B cell (primary cell): Measurements from ENCODE around the gene STMP1. TPM values are rescaled to one million over a fixed set of nuclear protein-coding genes. Genes with fewer than 3 reads are reported as not detected.

Experiments used
- ATAC-seq: fragments of 200-7000 bp; cut with Tn5 transposase; one replicate; pipeline ENCODE4 v1.10.0; 2021; ENCODE audit warnings: low read depth, mild to moderate bottlenecking, moderate number of reproducible peaks, moderate library complexity
- CTCF ChIA-PET: fragments of 350-600 bp; sonication (Branson Sonifier 250); formaldehyde crosslinking; loops from one replicate; lab custom pipeline; 2021; ENCODE audit warnings: antibody characterized with exemption, inconsistent platforms; lab: Charles Lee
- POLR2A ChIA-PET: fragments of 350-600 bp; sonication (Branson Sonifier 250); formaldehyde crosslinking; loops from one replicate; lab custom pipeline; 2021; ENCODE audit warnings: antibody characterized with exemption; lab: Charles Lee
- DNase-seq: peaks from one replicate; pipeline ENCODE4 v3.0.0; 2013
- H2AFZ ChIP-seq: 2 replicates; pipeline ENCODE4 v1.6.1; 2012; ENCODE audit warnings: mild to moderate bottlenecking, low read depth, low read length; ENCODE audit not compliant: insufficient read depth, poor library complexity, severe bottlenecking
- H3K27ac ChIP-seq, 2 donors: 1 replicate in 1 of 2; 2 replicates in 1 of 2; pipeline ENCODE4 v1.5.1; 2012 to 2013; ENCODE audit warnings: low read length in 2 of 2, mild to moderate bottlenecking in 2 of 2, moderate library complexity in 1 of 2
- H3K27me3 ChIP-seq, 4 experiments: fragments of 200-600 bp in 1 of 4; sonication (generic) in 1 of 4; replicated peaks in 1 of 4; 1 replicate in 2 of 4; 2 replicates in 2 of 4; pipeline versions ENCODE4 v1.6.1 to v1.7.0; 2013 to 2016; ENCODE audit warnings: low read length in 3 of 4, mild to moderate bottlenecking in 2 of 4, mixed read lengths in 1 of 4, moderate library complexity in 1 of 4; ENCODE audit not compliant: insufficient read depth in 4 of 4, control insufficient read depth in 3 of 4; ENCODE audit errors: control extremely low read depth in 1 of 4
- H3K36me3 ChIP-seq, 2 experiments: replicated peaks in 1 of 2; 1 replicate in 1 of 2; 2 replicates in 1 of 2; pipeline versions ENCODE4 v1.6.1 to v1.7.1; 2013; ENCODE audit warnings: low read length in 1 of 2; ENCODE audit not compliant: insufficient read depth in 2 of 2, control insufficient read depth in 1 of 2; ENCODE audit errors: control extremely low read depth in 1 of 2, extremely low read depth in 1 of 2
- H3K4me1 ChIP-seq, 2 donors: fragments of 200-600 bp in 1 of 2; sonication (generic) in 1 of 2; 1 replicate in 1 of 2; 2 replicates in 1 of 2; pipeline versions ENCODE4 v1.5.1 to v1.6.1; 2013 to 2017; ENCODE audit warnings: low read length in 2 of 2; ENCODE audit not compliant: control insufficient read depth in 2 of 2, insufficient read depth in 2 of 2
- H3K4me2 ChIP-seq: replicated peaks from 2 replicates; pipeline ENCODE3; 2012; ENCODE audit warnings: mild to moderate bottlenecking, low read depth, low read length; ENCODE audit not compliant: poor library complexity, severe bottlenecking
- H3K4me3 ChIP-seq, 5 experiments: fragments of 200-600 bp in 1 of 5; sonication (generic) in 1 of 5; 1 replicate in 3 of 5; 2 replicates in 2 of 5; pipeline versions ENCODE4 v1.5.1 to v1.7.0; 2011 to 2016; ENCODE audit warnings: low read length in 4 of 5, mild to moderate bottlenecking in 4 of 5, low read depth in 2 of 5, control low read depth in 1 of 5, moderate library complexity in 1 of 5; ENCODE audit not compliant: insufficient read depth in 1 of 5; ENCODE audit errors: control extremely low read depth in 1 of 5, extremely low read depth in 1 of 5
- H3K79me2 ChIP-seq: fragments of 200-600 bp; sonication (generic); one replicate; pipeline ENCODE4 v1.6.0; 2016; ENCODE audit warnings: low read length; ENCODE audit not compliant: control insufficient read depth, insufficient read depth
- H3K9ac ChIP-seq: fragments of 200-600 bp; sonication (generic); 2 replicates; pipeline ENCODE4 v1.6.1; 2017; ENCODE audit warnings: mild to moderate bottlenecking, low read length, moderate library complexity
- H3K9me3 ChIP-seq, 3 donors: one replicate each; pipeline versions ENCODE4 v1.6.1 to v1.7.1; 2013; ENCODE audit warnings: low read length in 2 of 3; ENCODE audit not compliant: control insufficient read depth in 2 of 3, insufficient read depth in 1 of 3; ENCODE audit errors: control extremely low read depth in 1 of 3
- H4K20me1 ChIP-seq: 2 replicates; pipeline ENCODE4 v1.6.0; 2012; ENCODE audit warnings: mild to moderate bottlenecking, low read length; ENCODE audit not compliant: insufficient read depth, control insufficient read depth, poor library complexity, severe bottlenecking
- H3K27ac Mint-ChIP-seq: one replicate; pipeline ENCODE4 v1.8.0; 2021; ENCODE audit warnings: mixed read lengths
- H3K27me3 Mint-ChIP-seq: one replicate; pipeline ENCODE4 v1.8.0; 2021; ENCODE audit warnings: mixed read lengths
- H3K4me1 Mint-ChIP-seq: one replicate; pipeline ENCODE4 v1.8.0; 2021; ENCODE audit warnings: mixed read lengths
- H3K4me3 Mint-ChIP-seq: one replicate; pipeline ENCODE4 v1.8.0; 2021; ENCODE audit warnings: mixed read lengths
- H3K9me3 Mint-ChIP-seq: one replicate; pipeline ENCODE4 v1.8.0; 2022; ENCODE audit warnings: mixed read lengths; ENCODE audit not compliant: insufficient read depth
- CTCF ChIP-seq: fragments of 200-600 bp; IDR thresholded peaks from one replicate; pipeline ENCODE4 v1.8.0; 2022; ENCODE audit warnings: antibody characterized with exemption, mild to moderate bottlenecking
- EZH2 ChIP-seq: IDR thresholded peaks from 2 replicates; pipeline ENCODE4 v1.6.1; 2012; ENCODE audit warnings: borderline replicate concordance, low read depth, mild to moderate bottlenecking, moderate library complexity, low read length; ENCODE audit not compliant: insufficient read depth, poor library complexity, severe bottlenecking
- WGBS: methylation state at CpG from one replicate; pipeline ENCODE4 v1.1.5; 2013; ENCODE audit warnings: missing lambda C conversion rate; ENCODE audit not compliant: insufficient coverage; 5-methylcytosine and 5-hydroxymethylcytosine counted together
- intact Hi-C: fragments of 100-400 bp; cut with micrococcal nuclease; formaldehyde crosslinking; loops from one replicate; pipeline ENCODE4 v1.10.0; 2022
- polyA plus RNA-seq: library from polyadenylated mRNA; depleted of rRNA; stranded (reverse); fragments of >200 nt; gene quantifications from 2 replicates; pipeline ENCODE4 v1.2.3, GENCODE V29; 2012
- total RNA-seq, 2 donors: library from RNA; stranded (reverse); fragments of 120-200 nt in 1 of 2; gene quantifications; 1 replicate in 1 of 2; 2 replicates in 1 of 2; pipeline versions ENCODE4 v1.2.3 to v1.2.4, GENCODE V29; 2013 to 2022

The STMP1 gene
- total and polyA plus RNA-seq, 2 donors (not counting 1 experiment from before 2014, with no cell fraction given) = 11.0 to 33.5 TPM

GRCh38 chr7:135684699-135685098, 22.4 kb downstream of the STMP1 start:
- no peaks in the 10 kb centered on the region for H4K20me1 ChIP-seq
- ChIA-PET POLR2A (no interaction called here), CTCF (interaction anchor here (1.2 to 1.3 kb wide), 2 partner anchors 10 to 39 kb away, joined by 3 read pairs; no protein-coding TSS in a partner anchor)
- H3K27me3 ChIP-seq = no peaks in the 10 kb centered on the region
- no peaks in the 10 kb centered on the region for H3K36me3 ChIP-seq
- TF ChIP-seq EZH2 (no peak), CTCF (no peak)
- WGBS = 100% methylated on average over 2 of the region's 5 CpGs
- H3K4me1 ChIP-seq = peaks cover 0 to 11% of the 10 kb centered on the region in 2 donors
- peaks cover 14% of the 10 kb centered on the region for H3K4me1 Mint-ChIP-seq
- no peak overlapping the region for H3K27ac ChIP-seq
- H3K9me3 ChIP-seq = no peaks in the 10 kb centered on the region
- H3K4me3 ChIP-seq = no peak overlapping the region
- DNase-seq = no peak
- intact Hi-C loops = no loop called here
- H3K27ac Mint-ChIP-seq = no peak overlapping the region
- no peak overlapping the region for H2AFZ ChIP-seq
- H3K27me3 Mint-ChIP-seq = no peaks in the 10 kb centered on the region
- H3K9me3 Mint-ChIP-seq = no peaks in the 10 kb centered on the region
- H3K9ac ChIP-seq = no peak overlapping the region
- ATAC-seq = no peak
- H3K79me2 ChIP-seq = no peaks in the 10 kb centered on the region
- H3K4me3 Mint-ChIP-seq = no peak overlapping the region
- H3K4me2 ChIP-seq = no peak overlapping the region

GRCh38 chr7:135685306-135686084, 23.2 kb downstream of the STMP1 start:
- DNase-seq (no peak), ATAC-seq (no peak)
- Mint-ChIP-seq H3K4me3 (no peak overlapping the region), H3K27ac (no peak overlapping the region), H3K9me3 (no peaks in the 10 kb centered on the region), H3K27me3 (no peaks in the 10 kb centered on the region), H3K4me1 (peaks cover 12% of the 10 kb centered on the region)
- H3K4me1 ChIP-seq = peaks cover 0 to 11% of the 10 kb centered on the region in 2 donors
- H3K36me3 ChIP-seq = peaks cover 0 to 1% of the 10 kb centered on the region in 2 experiments
- no peak overlapping the region for H3K4me2 ChIP-seq
- H3K79me2 ChIP-seq = no peaks in the 10 kb centered on the region
- no peaks in the 10 kb centered on the region for H3K9me3 ChIP-seq
- WGBS = 96% methylated on average over 7 of the region's 9 CpGs
- CTCF ChIA-PET = interaction anchor here (1.2 kb wide), 1 partner anchor 40 kb away, joined by 3 read pairs; no protein-coding TSS in a partner anchor
- no peak overlapping the region for H3K4me3 ChIP-seq
- no peak overlapping the region for H3K9ac ChIP-seq
- H4K20me1 ChIP-seq = no peaks in the 10 kb centered on the region
- H3K27me3 ChIP-seq = no peaks in the 10 kb centered on the region
- POLR2A ChIA-PET = no interaction called here
- H2AFZ ChIP-seq = no peak overlapping the region
- TF ChIP-seq CTCF = no peak
- no peak for TF ChIP-seq EZH2
- no peak overlapping the region for H3K27ac ChIP-seq
- intact Hi-C loops = no loop called here
